Measurements from ENCODE around the gene ABCC8. TPM values are rescaled to one million over a fixed set of nuclear protein-coding genes. Genes with fewer than 3 reads are reported as not detected.

The ABCC8 gene
- total and polyA plus RNA-seq, 9 of the 15 experiments (the other 6 are each of a cell fraction or from before 2014, with no cell fraction given), result not detected

DNA sequence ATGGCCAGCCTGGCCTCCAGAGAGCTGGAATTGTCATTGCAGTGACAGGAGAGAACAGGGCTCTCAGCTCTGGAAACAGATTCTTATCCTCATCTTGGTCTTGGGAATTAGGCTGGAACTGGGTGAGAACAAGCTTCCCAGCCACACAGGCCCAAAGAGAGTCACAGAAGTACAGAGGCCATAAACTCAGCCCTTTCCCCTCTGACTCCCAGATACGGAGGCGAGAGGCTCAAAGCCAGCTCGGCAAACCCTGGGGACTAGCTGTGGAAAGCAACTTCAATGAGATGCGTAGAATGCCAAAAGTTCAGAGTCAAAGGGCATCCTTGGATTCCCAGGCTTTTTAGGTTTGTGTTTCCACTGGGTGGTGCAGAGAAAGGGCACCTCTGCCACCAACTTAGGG, 14.3 kb upstream of the ABCC8 start:
- no peaks in the 10 kb centered on the region for H3K9me1 ChIP-seq (ENCODE audit: control insufficient read depth, insufficient read depth, low read length)
- intact Hi-C loops (cut with micrococcal nuclease), result no loop called here
- no TSS peak for BruUV-seq (replicated peaks)
- no peak overlapping the region for H2AFZ ChIP-seq (ENCODE audit: low read depth, low read length)
- H3K9me3 ChIP-seq (replicated peaks; ENCODE audit: control insufficient read depth, insufficient read depth, low read depth, low read length), result no peaks in the 10 kb centered on the region
- H3K4me1 ChIP-seq (replicated peaks in 1 of 2; ENCODE audit: control insufficient read depth in 2 of 2, insufficient read depth in 2 of 2, low read length in 2 of 2), result no peaks in the 10 kb centered on the region
- 2% methylated on average over 4 of the region's 4 CpGs for WGBS (ENCODE audit: insufficient coverage, low coverage, missing lambda C conversion rate)
- no peak for TF ChIP-seq ZNF197 (CRISPR knock-in tag; IDR thresholded peaks at IDR 0.05; ENCODE audit: low read depth)
- no peak for TF ChIP-seq FOXJ2 (tag; IDR thresholded peaks at IDR 0.05)
- no peak for TF ChIP-seq FOXM1 (IDR thresholded peaks at IDR 0.05; ENCODE audit: low read depth)
- TF ChIP-seq FOXM1 (CRISPR knock-in tag; IDR thresholded peaks at IDR 0.05; ENCODE audit: low read depth), result no peak
- TF ChIP-seq GATAD2B (IDR thresholded peaks at IDR 0.05; ENCODE audit: borderline replicate concordance), result no peak
- no peak for TF ChIP-seq ASH1L (IDR thresholded peaks at IDR 0.05; ENCODE audit: borderline replicate concordance, low read depth, partially characterized antibody)
- TF ChIP-seq, protein P1, sequence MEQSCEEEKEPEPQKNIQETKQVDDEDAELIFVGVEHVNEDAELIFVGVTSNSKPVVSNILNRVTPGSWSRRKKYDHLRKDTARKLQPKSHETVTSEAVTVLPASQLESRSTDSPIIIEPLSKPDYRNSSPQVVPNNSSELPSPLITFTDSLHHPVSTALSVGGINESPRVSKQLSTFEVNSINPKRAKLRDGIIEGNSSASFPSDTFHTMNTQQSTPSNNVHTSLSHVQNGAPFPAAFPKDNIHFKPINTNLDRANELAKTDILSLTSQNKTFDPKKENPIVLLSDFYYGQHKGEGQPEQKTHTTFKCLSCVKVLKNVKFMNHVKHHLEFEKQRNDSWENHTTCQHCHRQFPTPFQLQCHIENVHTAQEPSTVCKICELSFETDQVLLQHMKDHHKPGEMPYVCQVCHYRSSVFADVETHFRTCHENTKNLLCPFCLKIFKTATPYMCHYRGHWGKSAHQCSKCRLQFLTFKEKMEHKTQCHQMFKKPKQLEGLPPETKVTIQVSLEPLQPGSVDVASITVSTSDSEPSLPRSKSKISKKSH (CRISPR knock-in tag; IDR thresholded peaks at IDR 0.05), result no peak
- no peak overlapping the region for H3K4me3 ChIP-seq
- no peak for ATAC-seq
- H4K20me1 ChIP-seq (replicated peaks; ENCODE audit: control insufficient read depth, insufficient read depth, low read length), result no peaks in the 10 kb centered on the region; the same call in 1 of the 2 replicates
- in situ Hi-C loops (cut with MboI), result no loop called here
- no peak overlapping the region for H3K4me2 ChIP-seq (ENCODE audit: insufficient read depth, low read length)
- no peak for FAIRE-seq
- no peaks in the 10 kb centered on the region for H3K79me2 ChIP-seq (ENCODE audit: control insufficient read depth, insufficient read depth, low read length)
- no peaks in the 10 kb centered on the region for H3K36me3 ChIP-seq (ENCODE audit: control insufficient read depth, insufficient read depth, low read length)
- no peak for DNase-seq (ENCODE audit: extremely low read depth in 1 of 4, low spot score in 3 of 4)
- no peak overlapping the region for H3K9ac ChIP-seq (ENCODE audit: insufficient read depth in 1 of 2, low read depth in 2 of 2, low read length in 2 of 2)
- peaks cover 2 to 55% of the 10 kb centered on the region in 2 experiments; a peak in 4 of 5 replicates for H3K27me3 ChIP-seq (ENCODE audit: control insufficient read depth in 2 of 2, insufficient read depth in 2 of 2, low read length in 2 of 2)
- no peak overlapping the region for H3K27ac ChIP-seq (ENCODE audit: extremely low read depth, low read depth, low read length)
- ChIA-PET POLR2A (interaction anchor here (0.8 kb wide), 1 partner anchor 25 kb away, joined by 3 read pairs; no protein-coding TSS in a partner anchor), CTCF (ENCODE audit: low intra/inter-chr PET ratio) (no interaction called here)
